Esophagus muscularis mucosa (tissue), 4 donors: ENCODE results near the gene ZMIZ1. TPM values are rescaled to one million over a fixed set of nuclear protein-coding genes. Genes with fewer than 3 reads are reported as not detected.

ENCODE experiments used
- DNase-seq: peaks from one replicate; pipeline ENCODE4 v3.0.0-alpha.2; 2017; ENCODE audit errors: extremely low spot score
- H3K27ac ChIP-seq, 4 donors: fragments of 200-600 bp; sonication (generic); replicated peaks in 1 of 4; 1 replicate in 3 of 4; 2 replicates in 1 of 4; pipeline ENCODE4 v1.5.1; 2016 to 2019; ENCODE audit warnings: mild to moderate bottlenecking in 1 of 4
- H3K27me3 ChIP-seq, 4 donors: fragments of 200-600 bp; sonication (generic); one replicate each; pipeline versions ENCODE4 v1.5.1 to v1.6.0; 2016 to 2019
- H3K36me3 ChIP-seq, 4 donors: fragments of 200-600 bp; sonication (generic); one replicate each; pipeline ENCODE4 v1.5.1; 2016 to 2019
- H3K4me1 ChIP-seq, 4 donors: fragments of 200-600 bp; sonication (generic); one replicate each; pipeline ENCODE4 v1.5.1; 2016 to 2019
- H3K4me3 ChIP-seq, 4 donors: fragments of 200-600 bp; sonication (generic); 1 replicate in 2 of 4; 2 replicates in 2 of 4; pipeline ENCODE4 v1.5.1; 2016 to 2019; ENCODE audit warnings: mild to moderate bottlenecking in 4 of 4, moderate library complexity in 1 of 4
- H3K9me3 ChIP-seq, 4 donors: fragments of 200-600 bp; sonication (generic); 1 replicate in 3 of 4; 2 replicates in 1 of 4; pipeline ENCODE4 v1.5.1; 2016 to 2019
- EP300 ChIP-seq: sonication (generic); formaldehyde crosslinking; IDR thresholded peaks from one replicate; pipeline ENCODE4 v1.6.1; 2017; ENCODE audit warnings: antibody characterized with exemption
- POLR2A ChIP-seq: fragments of 450-650 bp; IDR thresholded peaks from one replicate; pipeline ENCODE4 v1.6.1; 2017; ENCODE audit warnings: antibody characterized with exemption, moderate library complexity, mild to moderate bottlenecking, low read depth
- POLR2AphosphoS5 ChIP-seq, 2 donors: sonication (generic); formaldehyde crosslinking; IDR thresholded peaks; one replicate each; pipeline ENCODE4 v1.6.1; 2017; ENCODE audit warnings: antibody characterized with exemption in 2 of 2
- WGBS: methylation state at CpG from one replicate; pipeline ENCODE4 v1.1.5; 2018; 5-methylcytosine and 5-hydroxymethylcytosine counted together
- intact Hi-C: fragments of 100-400 bp; cut with DNase I; formaldehyde crosslinking; loops from one replicate; pipeline ENCODE4 v1.15.1; 2023
- total RNA-seq, 4 donors: library from RNA; depleted of rRNA; stranded (reverse); fragments of >200 nt; gene quantifications; one replicate each; pipeline versions ENCODE4 v1.1.0 to v1.2.1, GENCODE V29; 2016
- TF ChIP-seq, protein P1 (sequence below), 3 experiments: fragments of 200-600 bp in 2 of 3; fragments of 450-650 bp in 1 of 3; sonication (generic) in 2 of 3; IDR thresholded peaks; one replicate each; pipeline ENCODE4 v1.5.1; 2017 to 2019; ENCODE audit warnings: antibody characterized with exemption in 3 of 3, mild to moderate bottlenecking in 2 of 3, moderate library complexity in 1 of 3

The ZMIZ1 gene
- total RNA-seq, 4 donors from 2014 or later, result 48.7 to 87.2 (median 66.0) TPM

GRCh38 chr10:79170993-79171392 lies 102.2 kb downstream of the ZMIZ1 start:
- H3K27me3 ChIP-seq, result no peaks in the 10 kb centered on the region
- intact Hi-C loops, result no loop called here
- H3K4me3 ChIP-seq, result no peak overlapping the region
- peaks cover 4 to 63% (median 44%) of the 10 kb centered on the region in 4 donors for H3K36me3 ChIP-seq
- no peak for DNase-seq
- H3K27ac ChIP-seq, result peak overlapping the region; percentile 31 to 64 (median 44)
- 80% methylated on average over 7 of the region's 9 CpGs for WGBS
- H3K4me1 ChIP-seq, result peaks cover 48 to 85% (median 59%) of the 10 kb centered on the region in 4 donors
- H3K9me3 ChIP-seq, result no peaks in the 10 kb centered on the region
- TF ChIP-seq POLR2AphosphoS5 (IDR thresholded peaks at IDR 0.05) (peak in 1 of 2 donors; percentile 7), POLR2A (no peak)

- peaks cover 4 to 58% (median 39%) of the 10 kb centered on the region in 4 donors for H3K36me3 ChIP-seq
- peaks cover 50 to 85% (median 59%) of the 10 kb centered on the region in 4 donors for H3K4me1 ChIP-seq
- intact Hi-C loops, result no loop called here
- DNase-seq, result no peak
- H3K27me3 ChIP-seq, result no peaks in the 10 kb centered on the region
- 96% methylated on average over 5 of the region's 5 CpGs for WGBS
- peak overlapping the region; percentile 31 to 64 (median 44) for H3K27ac ChIP-seq
- TF ChIP-seq EP300, result no peak
- TF ChIP-seq, protein P1, sequence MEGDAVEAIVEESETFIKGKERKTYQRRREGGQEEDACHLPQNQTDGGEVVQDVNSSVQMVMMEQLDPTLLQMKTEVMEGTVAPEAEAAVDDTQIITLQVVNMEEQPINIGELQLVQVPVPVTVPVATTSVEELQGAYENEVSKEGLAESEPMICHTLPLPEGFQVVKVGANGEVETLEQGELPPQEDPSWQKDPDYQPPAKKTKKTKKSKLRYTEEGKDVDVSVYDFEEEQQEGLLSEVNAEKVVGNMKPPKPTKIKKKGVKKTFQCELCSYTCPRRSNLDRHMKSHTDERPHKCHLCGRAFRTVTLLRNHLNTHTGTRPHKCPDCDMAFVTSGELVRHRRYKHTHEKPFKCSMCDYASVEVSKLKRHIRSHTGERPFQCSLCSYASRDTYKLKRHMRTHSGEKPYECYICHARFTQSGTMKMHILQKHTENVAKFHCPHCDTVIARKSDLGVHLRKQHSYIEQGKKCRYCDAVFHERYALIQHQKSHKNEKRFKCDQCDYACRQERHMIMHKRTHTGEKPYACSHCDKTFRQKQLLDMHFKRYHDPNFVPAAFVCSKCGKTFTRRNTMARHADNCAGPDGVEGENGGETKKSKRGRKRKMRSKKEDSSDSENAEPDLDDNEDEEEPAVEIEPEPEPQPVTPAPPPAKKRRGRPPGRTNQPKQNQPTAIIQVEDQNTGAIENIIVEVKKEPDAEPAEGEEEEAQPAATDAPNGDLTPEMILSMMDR (IDR thresholded peaks at IDR 0.05), result no peak
- no peak for TF ChIP-seq POLR2AphosphoS5 (IDR thresholded peaks at IDR 0.05)
- TF ChIP-seq POLR2A, result no peak
- H3K9me3 ChIP-seq, result no peaks in the 10 kb centered on the region
- no peak overlapping the region for H3K4me3 ChIP-seq
Measured at GRCh38 chr10:79171504-79171903, 102.7 kb downstream of the ZMIZ1 start.

DNA sequence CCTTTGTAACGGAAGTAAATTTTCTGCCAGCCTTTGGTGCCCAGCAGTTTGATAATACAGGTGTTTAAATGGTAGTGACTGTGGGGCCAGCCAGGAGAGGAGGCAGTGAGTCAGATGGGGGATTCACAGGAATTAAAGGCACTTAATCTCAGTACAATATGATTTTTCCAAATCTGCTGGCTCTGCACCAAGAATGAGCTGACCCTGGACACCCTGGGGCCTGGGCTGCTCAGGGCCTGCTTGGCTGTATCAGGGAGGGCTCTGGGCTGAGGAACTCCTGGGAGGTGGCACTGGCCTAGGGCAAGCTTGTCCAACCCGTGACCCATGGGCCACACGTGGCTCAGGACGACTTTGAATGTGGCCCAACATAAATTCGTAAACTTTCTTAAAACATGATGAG lies 104.1 kb downstream of the ZMIZ1 start:
- H3K27me3 ChIP-seq, result no peaks in the 10 kb centered on the region
- intact Hi-C loops, result no loop called here
- no peak for TF ChIP-seq POLR2A
- TF ChIP-seq, protein P1 (IDR thresholded peaks at IDR 0.05), result no peak
- TF ChIP-seq POLR2AphosphoS5 (IDR thresholded peaks at IDR 0.05), result no peak
- TF ChIP-seq EP300, result no peak
- peak overlapping the region in 1 of 4 donors; percentile 4 for H3K27ac ChIP-seq
- no peak for DNase-seq
- H3K9me3 ChIP-seq, result no peaks in the 10 kb centered on the region
- WGBS, result 85% methylated on average over 5 of the region's 5 CpGs
- H3K4me1 ChIP-seq, result peaks cover 50 to 85% (median 61%) of the 10 kb centered on the region in 4 donors
- H3K4me3 ChIP-seq, result no peak overlapping the region
- peaks cover 0 to 44% (median 26%) of the 10 kb centered on the region in 4 donors for H3K36me3 ChIP-seq

DNA sequence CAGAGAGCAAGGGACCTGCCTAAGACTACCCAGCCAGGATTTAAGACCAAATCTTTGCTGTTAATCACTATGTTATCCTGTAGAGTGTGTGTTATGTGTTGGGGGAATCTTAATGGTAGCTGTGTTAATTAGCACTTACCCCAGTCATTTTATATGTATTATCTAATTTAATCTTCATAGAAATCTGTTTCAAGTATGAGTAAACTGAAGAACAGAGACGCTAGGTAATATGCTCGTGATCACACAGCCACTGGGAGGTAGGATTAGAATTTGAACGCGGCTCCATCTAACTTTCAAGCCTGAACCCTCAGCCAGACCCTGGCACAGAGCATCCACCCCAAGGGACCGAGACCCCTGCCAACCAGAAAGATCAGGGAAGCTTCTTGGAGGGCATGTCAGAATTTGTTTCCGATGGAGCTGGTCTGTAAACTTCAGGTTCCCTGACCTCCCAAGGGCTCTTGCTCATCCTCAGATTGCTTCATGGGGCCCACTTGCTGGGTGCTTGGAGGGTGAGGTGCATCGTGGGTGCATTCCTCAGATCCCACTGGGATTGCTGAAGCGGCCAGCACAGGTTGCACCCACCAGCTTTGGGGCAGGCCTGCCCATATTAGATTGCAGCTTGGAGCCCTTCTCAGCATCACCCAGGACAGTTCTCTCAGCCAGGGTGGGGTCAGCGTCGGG lies 105.0 kb downstream of the ZMIZ1 start:
- H3K4me1 ChIP-seq, result peaks cover 59 to 90% (median 69%) of the 10 kb centered on the region in 4 donors
- no peak overlapping the region for H3K4me3 ChIP-seq
- peaks cover 0 to 36% (median 19%) of the 10 kb centered on the region in 4 donors for H3K36me3 ChIP-seq
- intact Hi-C loops, result no loop called here
- H3K27me3 ChIP-seq, result no peaks in the 10 kb centered on the region
- DNase-seq, result no peak
- H3K27ac ChIP-seq, result peak overlapping the region in 1 of 4 donors; percentile 34
- TF ChIP-seq POLR2A, result no peak
- no peak for TF ChIP-seq POLR2AphosphoS5 (IDR thresholded peaks at IDR 0.05)
- TF ChIP-seq, protein P1 (IDR thresholded peaks at IDR 0.05), result no peak
- no peak for TF ChIP-seq EP300
- no peaks in the 10 kb centered on the region for H3K9me3 ChIP-seq
- WGBS, result 95% methylated on average over 9 of the region's 10 CpGs

DNA sequence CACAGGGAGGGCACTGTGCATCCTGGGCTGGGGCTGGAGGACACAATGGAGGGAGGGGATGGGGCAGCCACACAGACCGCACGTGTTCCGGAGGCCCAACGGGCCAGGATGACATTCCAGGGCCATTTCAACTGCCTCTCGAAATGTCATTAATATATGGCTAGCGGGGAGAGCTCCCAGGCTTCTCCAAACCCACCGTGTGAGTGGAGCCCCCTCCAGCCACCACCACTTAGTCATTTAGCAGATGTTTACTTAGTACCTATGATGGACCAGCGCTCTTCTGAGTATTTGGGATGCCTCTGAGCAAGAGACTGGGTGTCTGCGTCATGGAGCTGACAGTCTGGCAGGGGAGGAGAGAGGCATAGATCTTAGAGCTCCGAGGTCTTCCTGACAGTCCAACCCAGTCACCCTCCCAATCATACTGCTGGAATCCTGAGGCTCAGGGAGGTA lies 107.3 kb downstream of the ZMIZ1 start:
- H3K4me1 ChIP-seq, result peaks cover 77 to 99% (median 83%) of the 10 kb centered on the region in 4 donors
- H3K27me3 ChIP-seq, result no peaks in the 10 kb centered on the region
- intact Hi-C loops, result no loop called here

More for the DNA sequence above, 107.3 kb downstream of the ZMIZ1 start:
- no peak overlapping the region for H3K4me3 ChIP-seq
- peaks cover 0 to 21% (median 10%) of the 10 kb centered on the region in 4 donors for H3K36me3 ChIP-seq
- no peaks in the 10 kb centered on the region for H3K9me3 ChIP-seq
- 37% methylated on average over 8 of the region's 10 CpGs for WGBS
- no peak for TF ChIP-seq POLR2A
- peak in 1 of 2 donors; percentile 30 for TF ChIP-seq POLR2AphosphoS5 (IDR thresholded peaks at IDR 0.05)
- no peak for DNase-seq
- peak overlapping the region; percentile 67 to 81 (median 74) for H3K27ac ChIP-seq
